ENCODE measurements around the gene G3BP1. TPM values are rescaled to one million over a fixed set of nuclear protein-coding genes. Genes with fewer than 3 reads are reported as not detected.

Gene G3BP1
- total RNA-seq, 4 donors from 2014 or later: 95.9 to 177 (median 131) TPM

DNA sequence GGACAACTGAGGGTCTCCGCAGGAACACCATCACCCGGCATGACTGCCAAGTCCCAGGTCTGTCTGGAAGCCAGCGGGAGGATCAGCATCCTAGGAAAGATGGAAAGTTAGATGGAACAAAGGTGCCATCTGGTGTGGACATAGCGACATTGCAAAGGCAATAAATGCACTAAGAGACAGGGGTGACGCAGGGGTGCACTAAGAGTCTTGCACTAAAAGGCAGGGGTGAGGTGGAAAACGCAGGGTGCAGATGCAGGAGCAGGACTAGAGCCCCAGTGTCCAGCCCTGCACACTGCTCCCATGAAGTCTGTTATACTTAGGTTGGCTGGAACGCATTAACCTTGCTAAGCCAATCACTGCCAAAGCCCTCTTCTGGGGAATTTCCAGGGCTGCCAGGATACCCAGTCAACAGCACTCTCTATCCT lies 28.9 kb upstream of the G3BP1 start:
- intact Hi-C loops (cut with DNase I): no loop called here
- peak; percentile 30 to 35 for DNase-seq
- H3K27me3 ChIP-seq: no peaks in the 10 kb centered on the region
- no peaks in the 10 kb centered on the region for H3K9me3 ChIP-seq
- 64 to 71% methylated on average over 7 of the region's 7 CpGs for WGBS, 2 donors
- no peak overlapping the region for H3K27ac ChIP-seq
- H3K4me1 ChIP-seq: peaks cover 12 to 29% of the 10 kb centered on the region in 2 donors
- no peak overlapping the region for H3K4me3 ChIP-seq (replicated peaks in 1 of 3)
- no peak for TF ChIP-seq POLR2A (IDR thresholded peaks at IDR 0.05)
- TF ChIP-seq, protein P1, sequence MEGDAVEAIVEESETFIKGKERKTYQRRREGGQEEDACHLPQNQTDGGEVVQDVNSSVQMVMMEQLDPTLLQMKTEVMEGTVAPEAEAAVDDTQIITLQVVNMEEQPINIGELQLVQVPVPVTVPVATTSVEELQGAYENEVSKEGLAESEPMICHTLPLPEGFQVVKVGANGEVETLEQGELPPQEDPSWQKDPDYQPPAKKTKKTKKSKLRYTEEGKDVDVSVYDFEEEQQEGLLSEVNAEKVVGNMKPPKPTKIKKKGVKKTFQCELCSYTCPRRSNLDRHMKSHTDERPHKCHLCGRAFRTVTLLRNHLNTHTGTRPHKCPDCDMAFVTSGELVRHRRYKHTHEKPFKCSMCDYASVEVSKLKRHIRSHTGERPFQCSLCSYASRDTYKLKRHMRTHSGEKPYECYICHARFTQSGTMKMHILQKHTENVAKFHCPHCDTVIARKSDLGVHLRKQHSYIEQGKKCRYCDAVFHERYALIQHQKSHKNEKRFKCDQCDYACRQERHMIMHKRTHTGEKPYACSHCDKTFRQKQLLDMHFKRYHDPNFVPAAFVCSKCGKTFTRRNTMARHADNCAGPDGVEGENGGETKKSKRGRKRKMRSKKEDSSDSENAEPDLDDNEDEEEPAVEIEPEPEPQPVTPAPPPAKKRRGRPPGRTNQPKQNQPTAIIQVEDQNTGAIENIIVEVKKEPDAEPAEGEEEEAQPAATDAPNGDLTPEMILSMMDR (IDR thresholded peaks at IDR 0.05): peak in 4 of 6 experiments; percentile 19 to 54 (median 45)
- H3K36me3 ChIP-seq: no peaks in the 10 kb centered on the region

DNA sequence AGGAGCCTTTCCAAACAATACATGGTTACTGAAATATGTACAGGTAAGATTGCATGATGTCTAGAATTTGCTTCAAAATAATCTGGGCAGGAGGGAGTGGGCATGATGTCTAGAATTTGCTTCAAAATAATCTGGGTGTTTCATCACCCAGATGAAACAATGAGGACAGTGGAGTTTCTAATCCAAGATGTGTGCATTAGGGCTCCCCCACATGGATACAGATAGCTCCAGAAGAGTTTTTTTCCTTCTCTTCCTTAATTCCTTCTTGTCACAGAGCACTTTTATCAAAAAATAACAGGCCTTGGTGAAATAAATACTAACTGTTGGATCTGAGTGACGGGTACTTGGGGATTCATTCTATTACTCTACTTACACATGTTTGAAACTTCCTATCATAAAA lies 28.2 kb upstream of the G3BP1 start:
- WGBS, 2 donors: 92 to 95% methylated on average over 1 of the region's 1 CpG
- no peak for DNase-seq
- H3K4me1 ChIP-seq: peaks cover 12 to 29% of the 10 kb centered on the region in 2 donors

DNA sequence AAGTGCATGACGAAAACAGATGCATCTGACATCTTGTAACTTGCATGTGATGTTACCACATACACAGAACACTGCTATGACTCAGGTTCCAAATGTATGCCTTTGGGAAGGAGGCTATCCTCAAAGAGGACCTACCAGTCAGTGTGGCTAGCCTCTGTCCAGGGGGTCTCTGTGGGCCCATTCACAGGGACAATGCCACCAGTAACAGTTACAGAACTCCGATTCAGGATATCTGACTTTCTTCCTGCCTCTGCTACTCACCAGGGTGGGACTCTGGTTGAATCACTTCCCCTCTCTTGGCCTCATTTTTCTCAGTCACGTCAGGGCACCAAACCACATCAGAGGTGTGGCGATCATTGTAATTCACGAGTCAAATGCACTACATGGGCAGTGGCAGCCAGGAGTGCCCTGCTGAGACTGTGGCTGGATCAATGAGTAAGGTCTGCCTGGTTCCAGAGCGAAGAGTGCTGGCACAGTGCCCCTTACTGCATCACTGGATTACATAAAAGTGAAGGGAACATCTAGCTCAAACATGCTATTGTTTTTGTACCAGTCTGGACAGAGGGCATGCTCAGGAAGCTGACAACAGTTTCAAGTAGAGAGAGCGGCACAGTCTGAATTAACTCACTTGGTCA lies 26.6 kb upstream of the G3BP1 start:
- H3K4me3 ChIP-seq (replicated peaks in 1 of 3): no peak overlapping the region
- DNase-seq: peak; percentile 97 to 98
- WGBS, 2 donors: 38 to 62% methylated on average over 5 to 7 of the region's 7 CpGs
- H3K9me3 ChIP-seq: no peaks in the 10 kb centered on the region
- H3K27ac ChIP-seq: peak overlapping the region; percentile 70 to 82 (median 76)
- peak in 1 of 2 donors; percentile 46 for TF ChIP-seq POLR2A (IDR thresholded peaks at IDR 0.05)
- TF ChIP-seq, protein P1 (IDR thresholded peaks at IDR 0.05): peak in 2 of 6 experiments; percentile 6 to 22
- H3K4me1 ChIP-seq: peaks cover 12 to 25% of the 10 kb centered on the region in 2 donors
- no peaks in the 10 kb centered on the region for H3K27me3 ChIP-seq
- intact Hi-C loops (cut with DNase I): no loop called here
- H3K36me3 ChIP-seq: no peaks in the 10 kb centered on the region

More for the DNA sequence above, 28.2 kb upstream of the G3BP1 start:
- TF ChIP-seq, protein P1 (IDR thresholded peaks at IDR 0.05): no peak
- no peak for TF ChIP-seq POLR2A (IDR thresholded peaks at IDR 0.05)
- Histone ChIP-seq H3K4me3 (replicated peaks in 1 of 3) (no peak overlapping the region), H3K27ac (no peak overlapping the region), H3K27me3 (no peaks in the 10 kb centered on the region), H3K36me3 (no peaks in the 10 kb centered on the region), H3K9me3 (no peaks in the 10 kb centered on the region)
- intact Hi-C loops (cut with DNase I): no loop called here

DNA sequence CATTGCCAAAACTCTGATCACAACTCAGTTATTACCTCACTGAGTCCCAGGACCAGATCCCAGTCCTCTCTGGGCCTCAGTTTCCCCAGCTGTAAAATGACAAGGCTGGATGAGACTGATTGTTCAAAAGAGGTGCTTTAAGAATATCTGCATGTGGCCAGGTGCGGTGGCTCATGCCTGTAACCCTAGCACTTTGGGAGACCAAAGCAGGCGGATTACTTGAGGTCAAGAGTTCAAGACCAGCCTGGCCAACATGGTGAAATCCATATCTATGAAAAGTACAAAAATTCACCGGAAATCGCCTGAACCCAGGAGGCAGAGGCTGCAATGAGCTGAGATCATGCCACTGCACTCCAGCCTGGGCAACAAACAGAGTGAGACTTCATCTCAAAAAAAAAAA lies 21.6 kb upstream of the G3BP1 start:
- 94 to 96% methylated on average over 4 of the region's 4 CpGs for WGBS, 2 donors
- Histone ChIP-seq H3K9me3 (no peaks in the 10 kb centered on the region), H3K27me3 (no peaks in the 10 kb centered on the region), H3K4me3 (replicated peaks in 1 of 3) (no peak overlapping the region), H3K36me3 (no peaks in the 10 kb centered on the region), H3K4me1 (peaks cover 13 to 20% of the 10 kb centered on the region in 2 donors), H3K27ac (no peak overlapping the region)
- intact Hi-C loops (cut with DNase I): no loop called here
- DNase-seq: no peak
- no peak for TF ChIP-seq POLR2A (IDR thresholded peaks at IDR 0.05)
- TF ChIP-seq, protein P1 (IDR thresholded peaks at IDR 0.05): no peak

DNA sequence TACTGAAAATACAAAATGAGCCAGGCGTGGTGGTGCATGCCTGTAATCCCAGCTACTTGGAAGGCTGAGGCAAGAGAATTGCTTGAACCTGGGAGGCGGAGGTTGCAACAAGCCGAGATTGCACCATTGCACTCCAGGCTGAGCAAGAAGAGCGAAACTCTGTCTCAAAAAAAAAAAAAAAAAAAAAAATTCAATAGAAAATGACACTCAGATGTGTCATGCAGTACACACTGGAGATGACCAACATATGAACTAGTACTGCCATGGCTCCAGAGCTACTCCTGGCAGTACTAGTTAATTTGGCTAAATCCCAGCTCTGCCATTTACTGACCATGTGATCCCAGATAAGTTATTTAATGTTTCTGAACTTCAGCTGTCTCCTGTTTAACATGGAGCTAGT lies 20.7 kb upstream of the G3BP1 start:
- no peak for TF ChIP-seq POLR2A (IDR thresholded peaks at IDR 0.05)
- TF ChIP-seq, protein P1 (IDR thresholded peaks at IDR 0.05): no peak
- H3K4me1 ChIP-seq: peaks cover 9 to 16% of the 10 kb centered on the region in 2 donors
- no peak overlapping the region for H3K27ac ChIP-seq
- no peaks in the 10 kb centered on the region for H3K9me3 ChIP-seq
- WGBS, 2 donors: 99% methylated on average over 4 of the region's 4 CpGs
- no peak overlapping the region for H3K4me3 ChIP-seq (replicated peaks in 1 of 3)
- H3K36me3 ChIP-seq: no peaks in the 10 kb centered on the region
- H3K27me3 ChIP-seq: no peaks in the 10 kb centered on the region
- intact Hi-C loops (cut with DNase I): no loop called here
- DNase-seq: no peak

All from thyroid gland (tissue), 4 donors.